ENCODE data around the gene TBXAS1.
A peak's percentile ranks its signal among the peaks of the same experiment; 100 is the strongest.

The TBXAS1 gene

GRCh38 chr7:140047197-140047596 is 218.1 kb downstream of the TBXAS1 start:
- DNase-seq (ENCODE audit: low read depth, low spot score), result no peak

- DNase-seq (ENCODE audit: low read depth, low spot score), result no peak
Measured at GRCh38 chr7:140048138-140048537, 219.1 kb downstream of the TBXAS1 start.

- no peak for DNase-seq (ENCODE audit: low read depth, low spot score)
Measured at GRCh38 chr7:140048989-140049338, 219.9 kb downstream of the TBXAS1 start.

- DNase-seq (ENCODE audit: low read depth, low spot score), result no peak
Measured at GRCh38 chr7:140049339-140050024, 220.4 kb downstream of the TBXAS1 start.

GRCh38 chr7:140050100-140050499 is 221.0 kb downstream of the TBXAS1 start:
- DNase-seq (ENCODE audit: low read depth, low spot score), result no peak

GRCh38 chr7:140051820-140052219 is 222.8 kb downstream of the TBXAS1 start:
- no peak for DNase-seq (ENCODE audit: low read depth, low spot score)

- no peak for DNase-seq (ENCODE audit: low read depth, low spot score)
Measured at GRCh38 chr7:140053812-140054539, 224.9 kb downstream of the TBXAS1 start.

- no peak for DNase-seq (ENCODE audit: low read depth, low spot score)
Measured at GRCh38 chr7:140054751-140055150, 225.7 kb downstream of the TBXAS1 start.

- no peak for DNase-seq (ENCODE audit: low read depth, low spot score)
Measured at GRCh38 chr7:140055833-140056232, 226.8 kb downstream of the TBXAS1 start.

GRCh38 chr7:140056431-140057142 is 227.5 kb downstream of the TBXAS1 start:
- DNase-seq (ENCODE audit: low read depth, low spot score), result no peak

- DNase-seq (ENCODE audit: low read depth, low spot score), result no peak
Measured at GRCh38 chr7:140057143-140057535, 228.1 kb downstream of the TBXAS1 start.

GRCh38 chr7:140058517-140058916 is 229.5 kb downstream of the TBXAS1 start:
- DNase-seq (ENCODE audit: low read depth, low spot score), result no peak

- no peak for DNase-seq (ENCODE audit: low read depth, low spot score)
Measured at GRCh38 chr7:140059273-140060242, 230.5 kb downstream of the TBXAS1 start.

- no peak for DNase-seq (ENCODE audit: low read depth, low spot score)
Measured at GRCh38 chr7:140060243-140060630, 231.2 kb downstream of the TBXAS1 start.

- no peak for DNase-seq (ENCODE audit: low read depth, low spot score)
Measured at GRCh38 chr7:140060788-140061606, 231.9 kb downstream of the TBXAS1 start.

GRCh38 chr7:140061607-140061930 is 232.5 kb downstream of the TBXAS1 start:
- DNase-seq (ENCODE audit: low read depth, low spot score), result no peak

GRCh38 chr7:140062118-140062527 is 233.1 kb downstream of the TBXAS1 start:
- no peak for DNase-seq (ENCODE audit: low read depth, low spot score)

GRCh38 chr7:140062528-140063299 is 233.7 kb downstream of the TBXAS1 start, which contains the start of gene PARP12:
Gene PARP12 (minus strand): TSS chr7:140062951. CDS start chr7:140062847, 104 bp downstream.
- peak; percentile 18 for DNase-seq (ENCODE audit: low read depth, low spot score)

- DNase-seq (ENCODE audit: low read depth, low spot score), result no peak
Measured at GRCh38 chr7:140067052-140067451, 238.0 kb downstream of the TBXAS1 start.

GRCh38 chr7:140068033-140068432 is 239.0 kb downstream of the TBXAS1 start:
- DNase-seq (ENCODE audit: low read depth, low spot score), result no peak
